ENCODE measurements around the gene KPTN. TPM values are rescaled to one million over a fixed set of nuclear protein-coding genes. Genes with fewer than 3 reads are reported as not detected.

KPTN gene
- total RNA-seq, 1 experiment from 2014 or later = 19.7 TPM

- Mint-ChIP-seq H3K36me3 (ENCODE audit: insufficient read depth, unreplicated experiment) (peaks cover 49% of the 10 kb centered on the region), H3K4me1 (ENCODE audit: low read depth, unreplicated experiment) (no peaks in the 10 kb centered on the region), H3K27me3 (ENCODE audit: insufficient read depth, unreplicated experiment) (no peaks in the 10 kb centered on the region), H3K27ac (ENCODE audit: unreplicated experiment) (no peak overlapping the region), H3K4me3 (ENCODE audit: unreplicated experiment) (no peak overlapping the region), H3K9me3 (ENCODE audit: unreplicated experiment) (no peaks in the 10 kb centered on the region)
- Histone ChIP-seq H3K9me3 (no peaks in the 10 kb centered on the region), H3K4me3 (ENCODE audit: low read depth, low read length) (no peak overlapping the region), H3K36me3 (ENCODE audit: control insufficient read depth, insufficient read depth, low read length) (peaks cover 1% of the 10 kb centered on the region; the same call in 1 of the 2 replicates), H3K4me1 (peaks cover 6% of the 10 kb centered on the region; the same call in 1 of the 2 replicates), H3K27me3 (replicated peaks; ENCODE audit: control insufficient read depth, insufficient read depth, low read length) (no peaks in the 10 kb centered on the region)
- ChIA-PET POLR2A (no interaction called here), CTCF (no interaction called here)
- intact Hi-C loops (cut with micrococcal nuclease; ENCODE audit: unreplicated experiment) = loop anchor here (5.0 kb wide), 1 partner anchor 199 kb away; no protein-coding TSS in a partner anchor
- no peak for TF ChIP-seq CTCF (IDR thresholded peaks at IDR 0.05; ENCODE audit: insufficient read depth in 1 of 2, low read depth in 1 of 2, low read length in 1 of 2, severe bottlenecking in 1 of 2, unreplicated experiment in 1 of 2)
- no TSS peak for BruUV-seq (replicated peaks)
- DNase-seq = no peak
Observed at GRCh38 chr19:47497821-47498520, 14.0 kb upstream of the KPTN start.

DNA sequence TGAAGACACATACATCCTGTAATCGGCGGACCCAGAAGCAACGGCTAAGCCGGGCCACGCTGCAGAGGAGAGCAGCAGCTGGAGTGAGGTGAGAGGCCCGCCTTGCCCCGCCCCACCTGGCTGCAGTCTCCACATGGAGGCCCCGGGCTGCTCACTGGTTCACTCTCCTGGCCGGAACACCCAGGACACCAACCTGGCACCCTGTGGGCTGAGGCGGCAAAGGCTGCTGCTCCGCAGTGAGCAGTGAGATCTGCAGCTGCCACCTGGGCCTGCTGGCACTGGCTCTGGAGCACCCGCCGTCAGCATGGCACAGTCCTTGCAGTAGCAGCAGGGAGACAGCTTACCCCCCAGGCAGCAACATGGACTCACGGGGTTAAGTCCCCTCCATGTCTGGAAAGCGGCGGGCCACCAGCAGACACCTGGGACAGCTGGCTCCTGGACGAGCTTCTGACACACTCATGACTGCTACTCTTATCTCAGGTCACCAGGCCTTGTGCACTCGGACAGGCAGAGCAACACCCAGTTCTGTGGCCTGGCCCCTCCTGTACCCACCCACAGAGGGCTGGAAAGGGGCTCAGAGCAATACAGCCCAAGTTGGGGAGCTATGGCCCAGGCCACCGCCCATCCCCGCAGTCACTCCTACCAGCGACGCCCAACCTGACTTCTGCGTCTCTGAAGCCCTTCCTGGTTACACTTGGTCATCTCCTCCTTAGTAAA, 13.2 kb upstream of the KPTN start:
- no peaks in the 10 kb centered on the region for H3K9me3 ChIP-seq
- no peak for TF ChIP-seq CTCF (IDR thresholded peaks at IDR 0.05; ENCODE audit: insufficient read depth in 1 of 2, low read depth in 1 of 2, low read length in 1 of 2, severe bottlenecking in 1 of 2, unreplicated experiment in 1 of 2)
- intact Hi-C loops (cut with micrococcal nuclease; ENCODE audit: unreplicated experiment) = loop anchor here (5.0 kb wide), 1 partner anchor 200 kb away; no protein-coding TSS in a partner anchor
- H3K36me3 ChIP-seq (ENCODE audit: control insufficient read depth, insufficient read depth, low read length) = peaks cover 1% of the 10 kb centered on the region; the same call in 1 of the 2 replicates
- H3K4me1 Mint-ChIP-seq (ENCODE audit: low read depth, unreplicated experiment) = no peaks in the 10 kb centered on the region
- CTCF ChIA-PET = no interaction called here
- no peak for DNase-seq
- peaks cover 6% of the 10 kb centered on the region; the same call in 1 of the 2 replicates for H3K4me1 ChIP-seq
- no peak overlapping the region for H3K4me3 Mint-ChIP-seq (ENCODE audit: unreplicated experiment)
- BruUV-seq (replicated peaks) = no TSS peak
- H3K27me3 ChIP-seq (replicated peaks; ENCODE audit: control insufficient read depth, insufficient read depth, low read length) = no peaks in the 10 kb centered on the region
- H3K36me3 Mint-ChIP-seq (ENCODE audit: insufficient read depth, unreplicated experiment) = peaks cover 44% of the 10 kb centered on the region
- POLR2A ChIA-PET = no interaction called here
- no peaks in the 10 kb centered on the region for H3K9me3 Mint-ChIP-seq (ENCODE audit: unreplicated experiment)
- no peaks in the 10 kb centered on the region for H3K27me3 Mint-ChIP-seq (ENCODE audit: insufficient read depth, unreplicated experiment)
- no peak overlapping the region for H3K4me3 ChIP-seq (ENCODE audit: low read depth, low read length)
- no peak overlapping the region for H3K27ac Mint-ChIP-seq (ENCODE audit: unreplicated experiment)

- Mint-ChIP-seq H3K9me3 (ENCODE audit: unreplicated experiment) (no peaks in the 10 kb centered on the region), H3K36me3 (ENCODE audit: insufficient read depth, unreplicated experiment) (peaks cover 41% of the 10 kb centered on the region)
- POLR2A ChIA-PET = no interaction called here
Observed at GRCh38 chr19:47495478-47496372, 11.7 kb upstream of the KPTN start.

More at GRCh38 chr19:47495478-47496372, 11.7 kb upstream of the KPTN start:
- no peak for TF ChIP-seq CTCF (IDR thresholded peaks at IDR 0.05; ENCODE audit: insufficient read depth in 1 of 2, low read depth in 1 of 2, low read length in 1 of 2, severe bottlenecking in 1 of 2, unreplicated experiment in 1 of 2)
- DNase-seq = no peak
- Mint-ChIP-seq H3K4me1 (ENCODE audit: low read depth, unreplicated experiment) (no peaks in the 10 kb centered on the region), H3K4me3 (ENCODE audit: unreplicated experiment) (no peak overlapping the region), H3K27ac (ENCODE audit: unreplicated experiment) (no peak overlapping the region), H3K27me3 (ENCODE audit: insufficient read depth, unreplicated experiment) (no peaks in the 10 kb centered on the region)
- CTCF ChIA-PET = interaction anchor here (1.0 kb wide), 1 partner anchor 59 kb away, joined by 3 read pairs; no protein-coding TSS in a partner anchor
- Histone ChIP-seq H3K36me3 (ENCODE audit: control insufficient read depth, insufficient read depth, low read length) (peaks cover 3% of the 10 kb centered on the region), H3K9me3 (no peaks in the 10 kb centered on the region), H3K4me3 (ENCODE audit: low read depth, low read length) (no peak overlapping the region), H3K4me1 (peaks cover 6% of the 10 kb centered on the region; the same call in 1 of the 2 replicates), H3K27me3 (replicated peaks; ENCODE audit: control insufficient read depth, insufficient read depth, low read length) (no peaks in the 10 kb centered on the region)
- intact Hi-C loops (cut with micrococcal nuclease; ENCODE audit: unreplicated experiment) = loop anchor here (5.0 kb wide), 1 partner anchor 202 kb away; no protein-coding TSS in a partner anchor
- BruUV-seq (replicated peaks) = no TSS peak
